HG03066 (cell line): ENCODE data around the gene PDE6C.
"Not testable (repeated sequence)": the region's sequence is repeated elsewhere in the genome, so short reads cannot be mapped to it uniquely, and the experiment has no call there.

Experiments used
- ATAC-seq: cut with Tn5 transposase; IDR thresholded peaks from one replicate; pipeline ENCODE4 v1.9.1; 2021; ENCODE audit warnings: low read depth; ENCODE audit not compliant: unreplicated experiment

PDE6C gene

GRCh38 chr10:93629647-93630305 is 17.4 kb downstream of the PDE6C start:
- no peak for ATAC-seq

- ATAC-seq: no peak
Measured at GRCh38 chr10:93630625-93631557, 18.6 kb downstream of the PDE6C start.

- ATAC-seq: no peak
Measured at GRCh38 chr10:93639791-93640190, 27.5 kb downstream of the PDE6C start.

- ATAC-seq: no peak
Measured at GRCh38 chr10:93652857-93653256, 40.5 kb downstream of the PDE6C start.

GRCh38 chr10:93654201-93654600 is 41.9 kb downstream of the PDE6C start:
- ATAC-seq: no peak

- ATAC-seq: no peak
Measured at GRCh38 chr10:93656155-93656554, 43.8 kb downstream of the PDE6C start.

- no peak for ATAC-seq
Measured at GRCh38 chr10:93657757-93658156, 45.4 kb downstream of the PDE6C start.

GRCh38 chr10:93666030-93666429 is 53.7 kb downstream of the PDE6C start:
- no peak for ATAC-seq

- ATAC-seq: no peak
Measured at GRCh38 chr10:93667795-93668194, 55.5 kb downstream of the PDE6C start.

GRCh38 chr10:93670372-93670771 is 58.0 kb downstream of the PDE6C start:
- no peak for ATAC-seq

GRCh38 chr10:93671042-93671441 is 58.7 kb downstream of the PDE6C start:
- ATAC-seq: no peak

- ATAC-seq: no peak
Measured at GRCh38 chr10:93672022-93672678, 59.8 kb downstream of the PDE6C start.

- no peak for ATAC-seq
Measured at GRCh38 chr10:93672890-93673289, 60.6 kb downstream of the PDE6C start.

GRCh38 chr10:93673791-93674190 is 61.5 kb downstream of the PDE6C start:
- ATAC-seq: no peak

- ATAC-seq: no peak
Measured at GRCh38 chr10:93678386-93678785, 66.0 kb downstream of the PDE6C start.

GRCh38 chr10:93678805-93679587 is 66.7 kb downstream of the PDE6C start:
- ATAC-seq: no peak

GRCh38 chr10:93680412-93681047 is 68.2 kb downstream of the PDE6C start:
- ATAC-seq: no peak

- no peak for ATAC-seq
Measured at GRCh38 chr10:93687737-93688136, 75.4 kb downstream of the PDE6C start.

GRCh38 chr10:93695740-93696139 is 83.4 kb downstream of the PDE6C start:
- ATAC-seq: no peak

GRCh38 chr10:93696582-93696981 is 84.2 kb downstream of the PDE6C start:
- ATAC-seq: not testable (repeated sequence)
